GM21528 (cell line): ENCODE measurements around the gene UFSP1.
A peak's percentile ranks its signal among the peaks of the same experiment; 100 is the strongest.

Source experiments
- ATAC-seq: cut with Tn5 transposase; IDR thresholded peaks from one replicate; pipeline ENCODE4 v1.9.1; 2021; ENCODE audit warnings: mild to moderate bottlenecking, moderate library complexity; ENCODE audit not compliant: unreplicated experiment, low FRiP score

UFSP1 gene

GRCh38 chr7:100884736-100885439 is 4.6 kb downstream of the UFSP1 start:
- ATAC-seq = no peak

GRCh38 chr7:100882785-100883526 is 6.6 kb downstream of the UFSP1 start:
- no peak for ATAC-seq

- ATAC-seq = no peak
Measured at GRCh38 chr7:100882201-100882600, 7.3 kb downstream of the UFSP1 start.

- ATAC-seq = no peak
Measured at GRCh38 chr7:100881136-100881535, 8.4 kb downstream of the UFSP1 start.

- ATAC-seq = no peak
Measured at GRCh38 chr7:100880645-100881044, 8.9 kb downstream of the UFSP1 start.

GRCh38 chr7:100879685-100880261 is 9.7 kb downstream of the UFSP1 start:
- ATAC-seq = no peak

GRCh38 chr7:100878685-100879084 is 10.8 kb downstream of the UFSP1 start:
- no peak for ATAC-seq

- no peak for ATAC-seq
Measured at GRCh38 chr7:100878013-100878412, 11.5 kb downstream of the UFSP1 start.

- peak; percentile 29 for ATAC-seq
Measured at GRCh38 chr7:100875356-100875751, 14.2 kb downstream of the UFSP1 start.

- ATAC-seq = peak; percentile 83
Measured at GRCh38 chr7:100874577-100875355, 14.7 kb downstream of the UFSP1 start, which contains the start of gene SRRT. SRRT (plus strand) TSS chr7:100875103; CDS start chr7:100875591, 488 bp downstream.

- no peak for ATAC-seq
Measured at GRCh38 chr7:100874300-100874576, 15.3 kb downstream of the UFSP1 start.

GRCh38 chr7:100873599-100874299 is 15.8 kb downstream of the UFSP1 start:
- no peak for ATAC-seq

- no peak for ATAC-seq
Measured at GRCh38 chr7:100867776-100868485, 21.6 kb downstream of the UFSP1 start.

- no peak for ATAC-seq
Measured at GRCh38 chr7:100867040-100867775, 22.3 kb downstream of the UFSP1 start, which contains the start of gene TRIP6. TRIP6 (plus strand) TSS chr7:100867387; CDS start chr7:100867498, 111 bp downstream.

GRCh38 chr7:100866729-100867039 is 22.8 kb downstream of the UFSP1 start:
- ATAC-seq = no peak

GRCh38 chr7:100865938-100866728 is 23.4 kb downstream of the UFSP1 start:
- no peak for ATAC-seq

- ATAC-seq = no peak
Measured at GRCh38 chr7:100865372-100865911, 24.1 kb downstream of the UFSP1 start.

- ATAC-seq = no peak
Measured at GRCh38 chr7:100864263-100864845, 25.2 kb downstream of the UFSP1 start.
